Measurements from ENCODE around the gene NUP210L. TPM values are rescaled to one million over a fixed set of nuclear protein-coding genes. Genes with fewer than 3 reads are reported as not detected.

The NUP210L gene
- under 0.01 and 0.18 TPM in 2 replicates for total RNA-seq

GRCh38 chr1:154154534-154155191, at the start of gene NUP210L:
Gene NUP210L (minus strand): TSS chr1:154155073.

GRCh38 chr1:154191990-154192461, 37.2 kb upstream of the NUP210L start, which contains the start of gene TPM3:
Gene TPM3 (minus strand): TSS chr1:154192100. CDS start chr1:154192018, 82 bp downstream.

GRCh38 chr1:153990468-153991150, 164.3 kb downstream of the NUP210L start, which contains the start of gene RPS27:
Gene RPS27 (plus strand): TSS chr1:153990762. CDS start chr1:153990797, 35 bp downstream.

GRCh38 chr1:153985941-153986761, 168.7 kb downstream of the NUP210L start, which contains the start of gene RAB13:
Gene RAB13 (minus strand): TSS chr1:153986339. CDS start chr1:153986236, 103 bp downstream.

GRCh38 chr1:153977250-153978240, 177.3 kb downstream of the NUP210L start, which contains the start of gene JTB:
Gene JTB (minus strand): TSS chr1:153977674. CDS start chr1:153977252, 422 bp downstream.

GRCh38 chr1:153967107-153967999, 187.5 kb downstream of the NUP210L start, which contains the start of gene CREB3L4:
Gene CREB3L4 (plus strand): TSS chr1:153967902. CDS start chr1:153968526, 624 bp downstream.

GRCh38 chr1:153963030-153963849, 191.6 kb downstream of the NUP210L start, which contains the start of gene SLC39A1:
Gene SLC39A1 (minus strand): TSS chr1:153963537. CDS start chr1:153962715, 822 bp downstream.

GRCh38 chr1:153958111-153958960, 196.5 kb downstream of the NUP210L start, which contains the start of gene CRTC2:
Gene CRTC2 (minus strand): TSS chr1:153958612. CDS start chr1:153958497, 115 bp downstream.

GRCh38 chr1:153946622-153947241, 208.1 kb downstream of the NUP210L start, which contains the start of gene DENND4B:
Gene DENND4B (minus strand): TSS chr1:153946718. CDS start chr1:153944374, 2,344 bp downstream.

Other genes starting within 250 kb of the NUP210L start
- gene GATAD2B, start 232.1 kb downstream of the NUP210L start, total RNA-seq = 2.0 and 2.5 TPM in 2 replicates
- 10.2 and 14.4 TPM in 2 replicates for gene DENND4B, start 208.4 kb downstream of the NUP210L start, total RNA-seq
- gene CRTC2, start 196.5 kb downstream of the NUP210L start, total RNA-seq = 2.6 and 3.1 TPM in 2 replicates
- 83.2 and 92.6 TPM in 2 replicates for gene SLC39A1, start 191.5 kb downstream of the NUP210L start, total RNA-seq
- 5.1 and 6.4 TPM in 2 replicates for gene CREB3L4, start 187.2 kb downstream of the NUP210L start, total RNA-seq
- 130 and 163 TPM in 2 replicates for gene JTB, start 177.4 kb downstream of the NUP210L start, total RNA-seq
- gene RAB13, start 168.7 kb downstream of the NUP210L start, total RNA-seq = 75.2 and 88.0 TPM in 2 replicates
- 2,930 and 3,644 TPM in 2 replicates for gene RPS27, start 164.3 kb downstream of the NUP210L start, total RNA-seq
- 242 and 248 TPM in 2 replicates for gene TPM3, start 37.0 kb upstream of the NUP210L start, total RNA-seq
- not detected in 2 replicates for gene CFAP141, start 51.3 kb upstream of the NUP210L start, total RNA-seq
- 40.5 and 55.8 TPM in 2 replicates for gene UBAP2L, start 65.9 kb upstream of the NUP210L start, total RNA-seq
- 137 and 152 TPM in 2 replicates for gene HAX1, start 117.6 kb upstream of the NUP210L start, total RNA-seq
- gene AQP10, start 166.0 kb upstream of the NUP210L start, total RNA-seq = not detected in 2 replicates
- 188 and 301 TPM in 2 replicates for gene ATP8B2, start 170.5 kb upstream of the NUP210L start, total RNA-seq

Measured in smooth muscle cell of bladder (primary cell).